Naive thymus-derived CD4-positive, alpha-beta T cell (primary cell): ENCODE results near the gene TREML4. TPM values are rescaled to one million over a fixed set of nuclear protein-coding genes. Genes with fewer than 3 reads are reported as not detected.

Experiments used
- ATAC-seq: fragments of 150-1000 bp; cut with Tn5 transposase; 2 replicates; pipeline ENCODE4 v1.10.0; 2021; ENCODE audit warnings: mild to moderate bottlenecking, moderate library complexity
- CTCF ChIA-PET: fragments of 350-600 bp; sonication (Branson Sonifier 250); formaldehyde crosslinking; loops from one replicate; lab custom pipeline; 2021; ENCODE audit warnings: antibody characterized with exemption; lab: Charles Lee
- POLR2A ChIA-PET: fragments of 350-600 bp; sonication (Branson Sonifier 250); formaldehyde crosslinking; loops from one replicate; lab custom pipeline; 2021; ENCODE audit warnings: antibody characterized with exemption, inconsistent platforms; lab: Charles Lee
- DNase-seq, 9 donors: peaks; one replicate each; pipeline versions ENCODE4 v3.0.0 to v3.0.0-alpha.2; 2020 to 2022; ENCODE audit warnings: mixed read lengths in 1 of 9
- H3K27ac ChIP-seq: one replicate; pipeline ENCODE4 v1.7.0; 2013; ENCODE audit warnings: mild to moderate bottlenecking, low read depth, low read length, moderate library complexity
- H3K27me3 ChIP-seq, 2 donors: one replicate each; pipeline ENCODE4 v1.7.0; 2013; ENCODE audit warnings: low read length in 2 of 2, mild to moderate bottlenecking in 2 of 2, moderate library complexity in 2 of 2; ENCODE audit not compliant: control insufficient read depth in 2 of 2, insufficient read depth in 2 of 2
- H3K36me3 ChIP-seq, 3 experiments: 1 replicate in 2 of 3; 2 replicates in 1 of 3; pipeline ENCODE4 v1.7.0; 2013; ENCODE audit warnings: low read length in 3 of 3, mild to moderate bottlenecking in 3 of 3, moderate library complexity in 1 of 3; ENCODE audit not compliant: insufficient read depth in 3 of 3, control insufficient read depth in 2 of 3
- H3K4me1 ChIP-seq, 2 donors: one replicate each; pipeline ENCODE4 v1.7.0; 2013; ENCODE audit warnings: low read length in 2 of 2, mild to moderate bottlenecking in 2 of 2, moderate library complexity in 1 of 2; ENCODE audit not compliant: control insufficient read depth in 2 of 2, insufficient read depth in 2 of 2
- H3K4me3 ChIP-seq: 2 replicates; pipeline ENCODE4 v1.7.0; 2013; ENCODE audit warnings: mild to moderate bottlenecking, low read length
- H3K9me3 ChIP-seq, 3 experiments: 1 replicate in 2 of 3; 2 replicates in 1 of 3; pipeline ENCODE4 v1.7.0; 2013; ENCODE audit warnings: low read length in 3 of 3; ENCODE audit not compliant: control insufficient read depth in 2 of 3
- H3K27ac Mint-ChIP-seq, 9 donors: one replicate each; pipeline ENCODE4 v1.8.0; 2020 to 2022; ENCODE audit warnings: mixed read lengths in 9 of 9, mild to moderate bottlenecking in 8 of 9, moderate library complexity in 5 of 9, inconsistent platforms in 2 of 9
- H3K27me3 Mint-ChIP-seq, 5 donors: one replicate each; pipeline ENCODE4 v1.8.0; 2021 to 2022; ENCODE audit warnings: mixed read lengths in 5 of 5, mild to moderate bottlenecking in 1 of 5
- H3K36me3 Mint-ChIP-seq, 5 donors: one replicate each; pipeline ENCODE4 v1.8.0; 2020 to 2022; ENCODE audit warnings: mixed read lengths in 5 of 5, mild to moderate bottlenecking in 3 of 5, inconsistent platforms in 1 of 5
- H3K4me1 Mint-ChIP-seq, 7 donors: one replicate each; pipeline ENCODE4 v1.8.0; 2020 to 2022; ENCODE audit warnings: mixed read lengths in 7 of 7, mild to moderate bottlenecking in 3 of 7, inconsistent platforms in 1 of 7
- H3K4me3 Mint-ChIP-seq, 10 donors: one replicate each; pipeline ENCODE4 v1.8.0; 2020 to 2022; ENCODE audit warnings: mild to moderate bottlenecking in 10 of 10, mixed read lengths in 10 of 10, moderate library complexity in 6 of 10, inconsistent platforms in 2 of 10
- H3K9me3 Mint-ChIP-seq, 11 donors: one replicate each; pipeline ENCODE4 v1.8.0; 2020 to 2022; ENCODE audit warnings: mixed read lengths in 11 of 11, mild to moderate bottlenecking in 4 of 11, inconsistent platforms in 1 of 11, moderate library complexity in 1 of 11
- intact Hi-C, 2 donors: fragments of 100-400 bp; cut with micrococcal nuclease; formaldehyde crosslinking; loops; one replicate each; pipeline ENCODE4 v1.15.1; 2023
- polyA plus RNA-seq, 2 donors: library from polyadenylated mRNA; unstranded; fragments of 300-500 nt; fragmentation: Illumina TruSeq; gene quantifications; one replicate each; pipeline ENCODE4 v1.2.3, GENCODE V29; 2021
- total RNA-seq, 6 experiments: library from RNA in 5 of 6; stranded (reverse) in 5 of 6; gene quantifications; 1 replicate in 5 of 6; 2 replicates in 1 of 6; pipeline ENCODE4 v1.2.3 and lab custom pipeline; 2021 to 2026

Gene TREML4
- total and polyA plus RNA-seq, 7 experiments from 2014 or later, result 3.1 TPM; not detected in 6

GRCh38 chr6:41280381-41281057 is 52.4 kb downstream of the TREML4 start:
- Mint-ChIP-seq H3K27ac (no peak overlapping the region), H3K27me3 (peaks cover 0 to 22% (median 5%) of the 10 kb centered on the region in 5 donors), H3K4me3 (no peak overlapping the region), H3K9me3 (peaks cover 0 to 4% (median 0%) of the 10 kb centered on the region in 11 donors), H3K36me3 (peaks cover 0 to 5% (median 0%) of the 10 kb centered on the region in 5 donors), H3K4me1 (peaks cover 11 to 20% (median 12%) of the 10 kb centered on the region in 7 donors)
- intact Hi-C loops, result no loop called here
- H3K9me3 ChIP-seq, result no peaks in the 10 kb centered on the region
- H3K27me3 ChIP-seq, result no peaks in the 10 kb centered on the region
- CTCF ChIA-PET, result no interaction called here
- no peak overlapping the region for H3K4me3 ChIP-seq
- peak; percentile 45 for ATAC-seq
- no peak for DNase-seq
- POLR2A ChIA-PET, result no interaction called here
- peaks cover 0 to 9% of the 10 kb centered on the region in 2 donors for H3K4me1 ChIP-seq
- no peaks in the 10 kb centered on the region for H3K36me3 ChIP-seq
- no peak overlapping the region for H3K27ac ChIP-seq

- no peak for ATAC-seq
- Histone ChIP-seq H3K27me3 (no peaks in the 10 kb centered on the region), H3K9me3 (no peaks in the 10 kb centered on the region), H3K27ac (no peak overlapping the region), H3K36me3 (no peaks in the 10 kb centered on the region), H3K4me3 (no peak overlapping the region), H3K4me1 (peaks cover 0 to 8% of the 10 kb centered on the region in 2 donors)
- POLR2A ChIA-PET, result no interaction called here
- Mint-ChIP-seq H3K9me3 (peaks cover 0 to 4% (median 0%) of the 10 kb centered on the region in 11 donors), H3K36me3 (peaks cover 0 to 5% (median 0%) of the 10 kb centered on the region in 5 donors), H3K4me1 (peaks cover 9 to 21% (median 13%) of the 10 kb centered on the region in 7 donors), H3K27me3 (peaks cover 0 to 11% (median 5%) of the 10 kb centered on the region in 5 donors), H3K27ac (no peak overlapping the region), H3K4me3 (no peak overlapping the region)
- intact Hi-C loops, result no loop called here
- CTCF ChIA-PET, result no interaction called here
- no peak for DNase-seq
These were observed 55.5 kb downstream of the TREML4 start for GRCh38 chr6:41283600-41283999.

GRCh38 chr6:41284726-41285125 is 56.6 kb downstream of the TREML4 start:
- Histone ChIP-seq H3K36me3 (no peaks in the 10 kb centered on the region), H3K27me3 (no peaks in the 10 kb centered on the region), H3K4me1 (no peaks in the 10 kb centered on the region), H3K4me3 (no peak overlapping the region), H3K27ac (no peak overlapping the region), H3K9me3 (no peaks in the 10 kb centered on the region)
- Mint-ChIP-seq H3K4me3 (no peak overlapping the region), H3K9me3 (peaks cover 0 to 4% (median 0%) of the 10 kb centered on the region in 11 donors), H3K4me1 (peaks cover 0 to 12% (median 4%) of the 10 kb centered on the region in 7 donors), H3K27me3 (peaks cover 0 to 8% (median 5%) of the 10 kb centered on the region in 5 donors), H3K27ac (no peak overlapping the region), H3K36me3 (peaks cover 0 to 5% (median 0%) of the 10 kb centered on the region in 5 donors)
- CTCF ChIA-PET, result no interaction called here
- ATAC-seq (no peak), DNase-seq (no peak)
- POLR2A ChIA-PET, result no interaction called here
- intact Hi-C loops, result no loop called here

GRCh38 chr6:41286544-41287346 is 58.6 kb downstream of the TREML4 start, which contains the start of gene TREM1:
TSS of gene TREM1 (minus strand) at chr6:41286682. CDS start at chr6:41286655, 27 bp downstream.
- no peaks in the 10 kb centered on the region for H3K36me3 ChIP-seq
- H3K27ac Mint-ChIP-seq, result no peak within 1 kb of the TSS
- H3K9me3 ChIP-seq, result no peaks in the 10 kb centered on the region
- peaks cover 0 to 8% (median 5%) of the 10 kb centered on the region in 5 donors for H3K27me3 Mint-ChIP-seq
- no peaks in the 10 kb centered on the region for H3K27me3 ChIP-seq
- H3K4me1 ChIP-seq, result no peaks in the 10 kb centered on the region
- H3K27ac ChIP-seq, result no peak within 1 kb of the TSS
- H3K4me1 Mint-ChIP-seq, result peaks cover 0 to 8% (median 0%) of the 10 kb centered on the region in 7 donors
- ChIA-PET CTCF (no interaction called here), POLR2A (no interaction called here)
- intact Hi-C loops, result no loop called here
- H3K36me3 Mint-ChIP-seq, result peaks cover 0 to 5% (median 0%) of the 10 kb centered on the region in 5 donors
- H3K9me3 Mint-ChIP-seq, result peaks cover 0 to 4% (median 0%) of the 10 kb centered on the region in 11 donors
- no peak within 1 kb of the TSS for H3K4me3 ChIP-seq
- DNase-seq (no peak), ATAC-seq (peak; percentile 80)
- H3K4me3 Mint-ChIP-seq, result no peak within 1 kb of the TSS

GRCh38 chr6:41288030-41288753 is 60.0 kb downstream of the TREML4 start:
- no peak overlapping the region for H3K27ac Mint-ChIP-seq
- H3K36me3 Mint-ChIP-seq, result no peaks in the 10 kb centered on the region
- Histone ChIP-seq H3K27ac (no peak overlapping the region), H3K27me3 (no peaks in the 10 kb centered on the region), H3K4me3 (no peak overlapping the region), H3K36me3 (no peaks in the 10 kb centered on the region), H3K9me3 (no peaks in the 10 kb centered on the region), H3K4me1 (no peaks in the 10 kb centered on the region)
- intact Hi-C loops, result no loop called here
- H3K9me3 Mint-ChIP-seq, result no peaks in the 10 kb centered on the region
- no peak overlapping the region for H3K4me3 Mint-ChIP-seq
- POLR2A ChIA-PET, result no interaction called here
- no peak for ATAC-seq
- peaks cover 0 to 4% (median 0%) of the 10 kb centered on the region in 7 donors for H3K4me1 Mint-ChIP-seq
- no peak for DNase-seq
- CTCF ChIA-PET, result no interaction called here
- H3K27me3 Mint-ChIP-seq, result peaks cover 0 to 7% (median 0%) of the 10 kb centered on the region in 5 donors
